NOMO-1 treated with dmso at 0.1 percent for 144 hours (cell line): ENCODE results near the gene PIGN.

Experiments
- DNase-seq: peaks from one replicate; lab custom pipeline; 2025; ENCODE audit not compliant: unreplicated experiment; lab: John Stamatoyannopoulos, UW

The PIGN gene

DNA sequence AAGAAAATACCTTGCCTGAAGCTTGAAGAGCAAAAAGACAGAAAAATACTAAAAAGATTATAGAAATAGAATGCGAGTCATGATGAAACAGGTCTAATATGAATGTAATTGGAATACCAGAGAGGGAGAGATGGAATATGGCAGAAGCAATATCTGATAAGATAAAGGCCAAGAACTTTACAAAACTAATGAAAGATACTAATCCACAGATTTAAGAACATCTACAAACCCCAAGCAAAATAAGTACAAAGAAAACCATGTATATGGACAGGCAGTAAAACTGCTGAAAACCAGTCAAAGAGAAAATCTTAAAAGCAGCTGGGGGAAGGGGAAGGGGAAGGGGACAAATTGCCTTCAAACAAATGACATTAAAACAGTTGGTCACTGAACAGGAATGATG lies 67.0 kb downstream of the PIGN start:
- no peak for DNase-seq

DNA sequence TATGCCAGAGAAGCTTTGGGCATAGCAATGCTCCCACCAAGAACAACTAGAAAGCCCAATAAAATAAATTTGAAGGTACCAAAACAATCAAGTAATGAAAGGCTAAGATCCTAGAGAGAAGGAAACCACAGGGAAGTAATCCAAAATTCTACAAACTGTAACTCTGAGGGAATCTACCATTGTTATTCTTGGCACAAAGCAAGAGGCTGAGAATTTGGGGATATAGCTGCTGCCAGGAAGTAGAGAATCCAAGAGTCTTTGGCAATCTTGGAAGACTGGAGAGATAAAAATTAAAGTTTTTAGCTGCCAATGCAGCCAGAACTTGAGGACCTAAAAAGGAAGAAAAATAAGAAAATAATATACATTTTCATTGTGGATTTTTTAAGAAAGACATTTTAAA lies 68.5 kb downstream of the PIGN start:
- DNase-seq = no peak

DNA sequence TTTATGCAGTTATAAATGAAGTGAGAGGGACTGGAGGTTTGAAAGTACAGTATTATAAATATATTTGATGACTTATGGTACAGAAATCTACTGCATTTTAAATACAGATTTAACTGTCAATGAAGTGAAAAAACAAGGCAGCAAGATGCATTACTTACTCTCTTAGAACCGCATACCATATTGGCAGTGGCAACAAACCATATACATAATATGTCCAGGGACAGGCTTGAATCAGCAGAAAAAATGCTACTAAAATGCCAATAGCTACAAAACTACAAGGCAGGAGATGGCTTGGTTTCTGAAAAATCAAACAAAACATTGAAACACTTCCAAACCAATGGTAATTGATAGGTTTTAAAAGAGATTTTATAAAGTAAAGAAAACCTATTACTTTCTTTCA lies 77.2 kb downstream of the PIGN start:
- no peak for DNase-seq

DNA sequence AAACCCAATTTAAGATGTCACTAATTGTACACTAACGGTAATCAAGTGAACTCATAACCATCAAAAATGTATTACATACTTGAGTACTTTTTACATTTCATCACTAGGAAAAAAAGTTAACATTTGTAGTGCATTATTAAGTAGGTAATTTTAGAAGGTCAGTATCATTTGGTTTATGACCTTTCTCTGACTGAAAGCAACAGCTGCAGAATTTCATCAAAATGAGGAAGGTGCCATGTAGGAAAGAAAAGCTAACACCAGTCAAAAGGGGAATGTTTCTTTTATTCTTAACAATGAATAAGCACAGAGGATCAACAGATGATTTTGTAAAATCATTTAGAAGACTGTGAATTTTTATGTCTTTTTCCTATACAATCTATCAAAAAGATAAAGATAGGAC lies 79.0 kb downstream of the PIGN start:
- DNase-seq = no peak

DNA sequence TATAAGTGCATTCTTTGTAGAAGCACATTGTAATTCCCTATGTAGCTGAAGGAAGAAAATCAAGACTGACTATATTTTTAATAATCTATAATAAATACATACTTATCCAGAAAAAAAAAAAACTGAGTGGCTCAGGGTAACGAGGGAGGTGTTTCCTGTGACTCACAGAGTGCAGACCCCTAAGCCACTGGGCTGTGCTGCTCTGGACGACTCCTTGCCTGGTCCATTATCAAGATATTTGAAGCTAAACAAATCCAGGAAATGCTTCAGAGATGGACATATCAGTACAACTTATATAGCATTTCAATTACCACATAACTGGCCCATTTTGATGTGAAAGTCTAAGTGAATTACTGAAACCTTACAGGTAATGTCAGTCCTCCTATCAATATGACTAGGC lies 80.6 kb downstream of the PIGN start:
- DNase-seq = no peak

DNA sequence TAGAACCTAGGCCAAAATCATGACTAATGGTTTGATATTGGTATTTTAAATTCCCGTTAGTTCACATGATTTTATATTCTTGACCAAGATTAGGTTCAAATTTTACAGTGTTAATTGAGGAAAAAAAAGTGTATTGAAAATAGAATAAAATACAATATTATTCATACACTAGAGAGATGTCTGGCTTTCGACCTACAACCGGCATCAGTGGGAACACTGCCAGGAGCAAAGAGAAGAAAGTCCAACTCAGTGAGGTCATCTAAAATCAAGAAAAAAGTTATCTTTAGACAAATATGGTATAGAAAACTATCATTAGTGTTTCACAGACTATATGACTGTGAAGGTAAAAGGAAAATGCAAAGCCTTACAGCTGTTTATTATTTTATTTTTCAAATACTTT lies 81.5 kb downstream of the PIGN start:
- DNase-seq = no peak

DNA sequence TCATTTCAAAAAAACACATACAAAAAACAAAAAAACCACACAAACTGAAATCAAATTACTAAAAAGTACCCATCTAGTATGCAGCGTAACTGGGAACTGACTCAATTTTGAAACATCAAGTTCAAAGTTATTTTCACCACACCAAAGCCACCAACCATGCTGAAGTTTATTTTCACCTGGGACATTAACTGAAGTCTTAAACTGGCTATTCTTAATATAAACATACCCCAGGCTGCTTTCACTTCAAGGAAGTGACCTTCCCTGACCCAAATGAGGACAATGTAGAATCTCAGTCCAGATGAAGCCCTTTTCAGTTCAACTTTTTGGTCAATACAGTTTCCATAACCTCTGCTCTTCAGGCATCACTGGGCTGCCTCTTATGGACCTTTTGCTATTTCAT lies 84.6 kb downstream of the PIGN start:
- DNase-seq = no peak

DNA sequence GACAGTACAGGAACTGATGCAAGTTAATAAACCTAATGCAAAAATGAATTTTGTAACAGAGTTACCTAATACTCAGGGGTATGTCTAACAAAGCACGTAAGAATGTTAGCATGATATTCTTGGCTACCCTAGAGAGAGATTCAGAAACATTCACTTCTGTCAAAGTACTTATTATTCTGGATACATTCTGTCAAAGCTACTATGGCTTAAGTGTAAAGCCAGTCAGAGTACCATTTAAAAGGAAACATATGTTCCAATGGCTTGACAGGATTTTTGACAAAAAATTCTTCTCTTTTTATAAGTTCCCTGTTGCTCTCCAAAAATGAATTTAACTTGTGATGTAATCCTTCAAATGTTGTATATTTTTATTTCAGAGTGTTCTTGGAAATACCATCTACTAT lies 85.5 kb downstream of the PIGN start:
- no peak for DNase-seq

DNA sequence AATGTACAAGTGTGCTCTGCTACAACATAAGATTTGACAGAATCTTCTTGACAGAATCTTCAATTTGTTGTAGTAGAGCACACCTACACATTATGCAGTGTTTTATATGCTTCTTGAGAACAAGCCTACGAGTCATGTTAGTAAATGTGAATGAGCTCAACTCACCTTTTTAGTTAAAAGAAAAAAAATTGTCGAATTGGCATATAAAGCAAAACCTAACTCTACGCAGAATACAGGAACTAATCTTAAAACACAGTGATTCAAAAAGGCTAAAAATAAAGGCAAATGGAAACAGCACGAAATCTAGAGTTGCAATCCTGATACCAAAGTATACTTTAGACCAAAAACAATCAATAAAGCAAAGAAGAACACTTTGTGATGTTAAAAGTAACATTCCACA lies 87.9 kb downstream of the PIGN start:
- no peak for DNase-seq

DNA sequence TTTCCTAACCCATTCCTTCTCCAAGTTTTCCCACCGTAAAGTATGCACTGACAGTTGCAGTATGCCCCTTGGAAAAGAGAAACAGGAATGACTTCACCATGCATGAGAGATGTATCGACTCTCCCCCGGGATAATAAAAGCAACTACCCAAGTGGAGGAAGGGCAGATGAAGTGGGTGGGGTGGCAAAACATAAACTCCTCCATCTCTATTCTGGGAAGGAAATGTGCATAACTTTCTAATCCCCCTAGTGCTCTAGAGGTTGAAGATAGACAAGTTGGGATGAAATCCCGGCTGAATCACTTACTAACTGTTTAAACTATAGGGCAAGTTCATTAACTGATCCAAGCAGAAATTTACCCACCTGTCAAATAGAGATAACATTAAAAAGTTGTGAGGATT lies 89.2 kb downstream of the PIGN start:
- no peak for DNase-seq

DNA sequence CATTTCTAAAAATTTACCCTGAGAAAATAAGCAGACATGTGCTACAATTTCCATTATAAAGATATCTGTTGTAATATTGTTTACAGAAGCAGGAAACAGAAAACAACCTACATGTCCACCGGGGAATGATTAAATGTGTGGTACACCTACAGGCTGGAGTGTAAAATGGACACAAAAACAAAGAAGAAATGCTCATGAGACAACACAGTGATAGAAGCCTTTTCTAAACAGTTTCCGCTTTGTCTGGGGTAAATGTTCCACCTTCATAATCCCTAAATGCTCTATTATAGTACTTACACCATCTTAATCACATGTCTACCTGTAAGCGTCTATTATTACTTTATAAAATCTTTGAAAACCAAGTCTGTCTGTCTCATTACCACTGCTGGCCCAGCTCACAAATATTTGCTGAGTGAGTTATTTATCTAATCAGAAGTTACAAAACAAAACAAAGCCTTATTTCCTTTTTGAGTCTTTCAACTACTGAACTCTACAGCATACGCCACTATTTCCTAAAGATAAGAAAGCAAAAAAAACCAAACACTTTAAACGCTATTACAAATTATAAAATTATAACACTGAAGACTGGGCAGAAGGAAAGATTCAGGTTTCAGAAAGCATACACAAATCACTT lies 95.3 kb downstream of the PIGN start:
- DNase-seq = no peak

DNA sequence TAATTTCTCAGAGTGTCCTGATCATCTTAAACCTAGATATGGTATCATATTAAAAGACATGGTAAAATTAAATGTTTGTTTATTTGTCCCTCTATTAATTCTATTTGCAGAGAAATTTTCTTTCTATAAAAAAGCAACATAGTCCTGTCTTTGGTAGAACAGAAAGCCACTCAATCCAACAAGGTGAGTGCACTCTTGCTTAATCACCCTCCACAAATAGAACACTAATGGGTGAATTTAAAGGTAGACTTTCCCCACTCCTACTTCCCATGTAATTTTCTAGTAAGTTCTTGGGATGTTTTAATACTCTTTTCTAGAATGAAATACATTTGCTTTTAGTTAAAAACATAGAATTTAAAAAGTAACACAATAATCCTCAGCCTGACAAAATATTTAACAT lies 97.7 kb downstream of the PIGN start:
- no peak for DNase-seq

DNA sequence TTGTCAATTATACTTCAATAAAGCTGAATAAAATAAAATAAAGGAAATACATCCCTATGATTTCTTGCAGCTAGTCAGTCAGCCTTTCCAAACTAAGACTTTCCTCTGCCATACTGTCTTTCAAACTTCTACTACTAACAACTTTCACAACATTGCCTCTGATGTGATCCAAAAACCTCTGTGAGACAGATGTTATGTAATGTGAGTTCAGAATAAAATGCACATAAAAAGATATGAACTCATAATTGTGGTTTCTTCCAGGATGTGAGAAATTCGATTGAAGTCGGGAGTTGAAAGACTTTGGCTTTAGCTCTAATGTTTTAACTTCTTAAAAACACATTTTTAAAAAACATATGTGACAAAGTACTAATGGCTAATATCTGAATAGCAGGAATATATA lies 98.7 kb downstream of the PIGN start:
- DNase-seq = no peak

DNA sequence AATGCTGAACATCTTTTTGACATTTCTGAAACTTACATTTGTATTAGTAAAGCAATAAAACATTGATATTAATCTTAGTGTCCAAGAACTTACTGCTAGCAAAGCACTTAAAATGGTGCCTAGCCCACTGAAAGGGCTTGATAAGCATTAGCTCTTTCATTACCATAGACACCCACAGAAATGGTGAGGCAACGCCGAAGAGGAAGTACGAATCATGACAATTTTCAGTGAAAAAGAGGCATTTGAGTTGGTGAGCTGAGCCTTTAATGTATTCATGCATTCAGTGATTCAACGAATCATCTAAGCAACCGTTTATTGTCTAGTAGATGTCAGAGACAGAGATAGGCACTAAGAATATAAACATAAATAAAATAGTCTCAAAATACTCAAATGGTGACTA lies 101.1 kb downstream of the PIGN start:
- no peak for DNase-seq

DNA sequence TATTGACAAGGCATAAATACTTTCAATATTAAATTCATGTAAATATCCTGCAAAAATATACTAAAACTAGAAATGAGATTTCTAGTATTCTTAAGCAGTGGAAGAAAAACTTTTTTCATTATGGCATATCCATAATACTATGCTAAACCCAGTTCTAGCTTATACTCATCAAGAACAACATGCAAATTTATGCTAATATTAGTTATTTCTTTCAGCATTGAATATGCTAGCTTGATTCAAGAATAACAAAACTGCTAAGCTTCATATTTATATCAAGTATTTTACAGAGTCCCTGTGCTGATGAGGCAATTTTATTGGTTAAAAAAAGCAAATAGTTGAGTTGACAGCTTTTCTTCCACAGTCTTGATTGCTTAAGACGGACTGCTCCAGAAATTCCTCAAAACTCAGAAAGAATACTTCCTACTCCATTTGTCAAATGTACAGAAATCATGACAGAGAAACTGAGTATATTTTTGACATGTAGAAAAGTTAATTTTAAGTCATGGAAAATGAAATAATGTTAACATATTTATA lies 105.0 kb downstream of the PIGN start:
- DNase-seq = no peak

DNA sequence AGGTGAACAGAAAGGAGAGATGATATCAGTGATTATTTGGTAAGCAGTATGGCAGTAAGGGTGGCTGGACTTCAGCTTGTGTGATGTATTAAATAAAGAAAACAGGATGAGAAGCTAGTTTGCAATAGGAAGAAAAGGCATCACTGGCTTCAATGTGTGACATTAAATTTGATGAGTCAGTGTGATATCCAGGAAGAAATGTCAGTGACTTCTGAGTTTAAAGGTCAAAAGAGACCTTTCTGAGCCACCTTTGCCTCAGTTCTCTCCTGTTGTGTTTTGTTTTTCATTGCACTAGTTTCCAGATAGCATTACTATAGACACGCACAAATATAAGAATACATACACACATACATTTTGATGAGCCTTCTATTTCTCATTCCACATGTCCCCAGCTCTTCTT lies 105.6 kb downstream of the PIGN start:
- no peak for DNase-seq

DNA sequence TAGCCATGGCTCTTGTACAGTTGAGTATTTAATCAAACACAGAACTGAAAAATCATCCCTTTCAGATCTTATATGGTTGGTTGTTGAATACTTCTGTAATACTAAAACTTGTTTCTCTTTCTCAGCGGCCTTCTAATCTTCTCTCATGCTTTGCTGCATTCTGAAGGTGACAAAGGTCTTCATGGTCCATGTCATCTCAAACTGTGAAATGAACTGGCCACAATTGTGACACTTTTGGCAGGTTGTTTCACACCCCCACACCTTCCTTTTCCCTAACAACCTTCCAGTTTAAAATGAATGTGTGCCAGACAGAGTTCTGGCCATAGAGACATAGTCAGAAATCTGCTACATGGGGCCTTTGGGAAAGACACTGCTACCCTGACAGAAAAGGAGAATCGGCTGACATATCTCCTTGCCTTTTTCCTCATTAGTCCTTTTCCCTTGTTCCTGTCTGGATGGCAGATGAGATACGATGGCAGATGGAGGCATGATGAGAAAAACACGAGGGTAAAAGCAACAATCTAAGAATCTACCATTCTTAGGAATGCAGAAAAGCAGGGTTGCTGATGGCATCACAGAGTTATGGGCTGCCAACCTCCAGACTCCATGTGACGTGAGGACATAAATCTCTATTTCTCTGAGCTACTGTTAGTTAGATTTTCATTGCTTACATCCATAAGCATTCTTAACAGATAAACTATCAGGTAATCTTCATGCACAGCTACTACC lies 106.5 kb downstream of the PIGN start:
- no peak for DNase-seq

DNA sequence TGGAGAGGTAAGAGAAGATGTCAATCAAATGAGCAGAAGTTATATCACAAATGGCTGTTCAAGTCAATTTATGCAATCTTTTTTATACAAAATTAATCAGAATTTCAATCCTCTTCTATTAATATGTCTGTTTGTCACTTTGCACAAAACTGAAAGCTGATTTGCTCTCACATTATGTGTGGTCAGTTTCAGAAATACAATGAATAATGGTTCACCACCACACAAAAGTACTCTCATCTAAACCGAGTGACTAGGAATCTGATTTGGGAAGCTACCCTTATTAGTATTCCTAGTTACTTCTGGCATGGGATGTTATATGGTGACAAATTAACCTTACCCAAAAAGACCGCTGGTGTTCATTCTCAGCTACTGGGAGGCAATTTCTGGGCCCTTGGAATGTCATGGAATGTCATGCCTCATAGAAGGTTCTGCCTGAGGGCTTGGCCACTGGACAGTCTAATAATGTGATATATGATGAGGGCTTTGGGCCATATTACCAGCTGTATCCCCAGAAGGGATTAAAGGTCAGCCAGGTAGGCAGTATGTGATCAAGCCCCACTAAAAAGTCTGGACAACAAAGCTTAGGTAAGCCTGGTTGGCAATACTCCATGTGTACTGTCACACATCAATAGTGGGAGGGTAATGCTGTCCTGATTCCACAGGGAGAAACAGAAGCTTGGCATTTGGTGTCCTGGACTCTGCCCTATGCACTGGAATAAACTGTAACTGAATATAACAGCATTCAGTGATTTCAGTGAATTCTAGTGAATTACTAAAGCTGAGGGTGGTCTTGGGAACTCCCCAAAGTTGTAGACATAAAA lies 113.2 kb downstream of the PIGN start:
- DNase-seq = no peak

DNA sequence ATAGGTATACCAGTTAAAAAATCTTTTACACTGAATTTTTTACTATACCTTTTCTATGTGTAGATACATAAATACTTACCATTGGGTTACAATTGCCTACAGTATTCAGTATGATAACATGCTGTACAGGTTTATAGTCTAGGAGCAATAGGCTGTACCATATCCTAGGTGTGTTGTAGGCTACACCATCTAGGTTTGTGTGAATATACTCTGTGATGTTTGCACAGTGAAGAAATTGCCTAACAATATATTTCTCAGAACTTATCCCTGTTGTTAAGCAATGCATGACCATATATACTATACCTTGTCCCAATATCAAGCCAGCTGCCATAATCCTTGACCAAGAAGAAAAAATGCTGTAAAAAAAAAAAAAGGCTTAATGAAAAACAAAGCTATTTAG lies 114.5 kb downstream of the PIGN start:
- no peak for DNase-seq

DNA sequence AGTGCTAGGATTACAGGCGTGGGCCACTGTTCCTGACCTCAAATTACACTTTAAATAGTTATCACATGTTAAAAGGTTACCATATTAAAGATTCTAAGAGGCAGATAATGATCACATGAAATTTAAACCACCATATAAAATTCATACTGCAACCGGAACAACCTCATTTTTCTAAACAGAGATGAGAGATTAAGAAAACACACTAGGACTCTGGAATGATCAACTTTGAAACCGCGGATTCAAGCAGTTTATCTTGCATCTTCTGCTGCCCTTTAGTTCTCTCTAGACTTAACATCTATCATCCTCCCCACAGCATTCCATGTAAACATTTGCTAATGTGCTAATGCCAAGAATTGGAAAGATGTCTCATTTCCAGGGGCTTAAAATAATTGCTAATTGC lies 115.8 kb downstream of the PIGN start:
- no peak for DNase-seq

DNA sequence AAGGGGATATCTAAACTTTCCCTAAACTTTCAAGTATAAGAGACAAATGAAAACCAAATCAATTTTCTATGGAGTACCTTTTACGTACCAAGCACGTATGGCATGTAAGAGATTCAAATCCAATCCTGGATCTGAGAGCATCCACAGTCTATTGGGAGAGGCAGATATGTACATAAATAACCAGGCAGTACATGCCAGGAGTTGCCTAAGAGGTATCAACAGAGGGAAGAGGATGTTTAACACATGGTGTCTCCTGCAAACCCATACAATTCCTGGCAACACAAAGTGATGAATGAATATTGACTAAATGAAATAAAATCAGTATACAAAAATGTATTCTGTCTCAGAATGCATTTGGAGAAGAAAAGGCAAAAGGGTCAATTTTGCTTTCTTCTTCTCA lies 116.6 kb downstream of the PIGN start:
- no peak for DNase-seq

DNA sequence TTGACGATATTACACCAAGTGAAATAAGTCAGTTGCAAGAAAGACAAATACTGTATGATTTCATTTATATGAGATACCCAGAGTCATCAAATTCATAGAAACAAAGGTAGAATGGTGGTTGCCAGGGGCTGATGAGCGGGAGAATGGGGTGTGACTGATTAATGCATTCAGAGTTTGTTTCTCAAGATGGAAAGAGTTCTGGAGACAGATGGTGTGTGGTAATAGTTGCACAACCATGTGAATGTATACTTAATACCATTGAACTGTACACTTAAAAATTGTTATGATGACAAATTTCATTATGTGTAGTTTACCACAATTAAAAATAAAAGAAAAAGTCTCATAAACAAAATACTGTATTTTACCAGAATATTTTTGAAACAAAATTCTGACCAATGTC lies 117.3 kb downstream of the PIGN start:
- no peak for DNase-seq
